Uterus (tissue), 2 donors: ENCODE data around the gene PDK4.

Experiments used
- POLR2A ChIP-seq, 2 donors: fragments of 450-650 bp; IDR thresholded peaks; one replicate each; pipeline ENCODE4 v1.6.1; 2016; ENCODE audit warnings: antibody characterized with exemption in 2 of 2, mild to moderate bottlenecking in 1 of 2, moderate library complexity in 1 of 2
- TF ChIP-seq, protein P1 (sequence below), 4 experiments: fragments of 200-600 bp in 2 of 4; fragments of 450-650 bp in 2 of 4; sonication (generic) in 2 of 4; IDR thresholded peaks; one replicate each; pipeline ENCODE4 v1.5.1; 2016 to 2019; ENCODE audit warnings: antibody characterized with exemption in 4 of 4, mild to moderate bottlenecking in 2 of 4, moderate library complexity in 1 of 4

- TF ChIP-seq, protein P1, sequence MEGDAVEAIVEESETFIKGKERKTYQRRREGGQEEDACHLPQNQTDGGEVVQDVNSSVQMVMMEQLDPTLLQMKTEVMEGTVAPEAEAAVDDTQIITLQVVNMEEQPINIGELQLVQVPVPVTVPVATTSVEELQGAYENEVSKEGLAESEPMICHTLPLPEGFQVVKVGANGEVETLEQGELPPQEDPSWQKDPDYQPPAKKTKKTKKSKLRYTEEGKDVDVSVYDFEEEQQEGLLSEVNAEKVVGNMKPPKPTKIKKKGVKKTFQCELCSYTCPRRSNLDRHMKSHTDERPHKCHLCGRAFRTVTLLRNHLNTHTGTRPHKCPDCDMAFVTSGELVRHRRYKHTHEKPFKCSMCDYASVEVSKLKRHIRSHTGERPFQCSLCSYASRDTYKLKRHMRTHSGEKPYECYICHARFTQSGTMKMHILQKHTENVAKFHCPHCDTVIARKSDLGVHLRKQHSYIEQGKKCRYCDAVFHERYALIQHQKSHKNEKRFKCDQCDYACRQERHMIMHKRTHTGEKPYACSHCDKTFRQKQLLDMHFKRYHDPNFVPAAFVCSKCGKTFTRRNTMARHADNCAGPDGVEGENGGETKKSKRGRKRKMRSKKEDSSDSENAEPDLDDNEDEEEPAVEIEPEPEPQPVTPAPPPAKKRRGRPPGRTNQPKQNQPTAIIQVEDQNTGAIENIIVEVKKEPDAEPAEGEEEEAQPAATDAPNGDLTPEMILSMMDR (IDR thresholded peaks at IDR 0.05), result no peak
- no peak for TF ChIP-seq POLR2A (IDR thresholded peaks at IDR 0.05)
Observed at GRCh38 chr7:95607561-95607960, 11.2 kb upstream of the PDK4 start.
